ENCODE results near the gene COL20A1.

The COL20A1 gene

GRCh38 chr20:63264000-63264399 is 29.0 kb upstream of the COL20A1 start:
- no peak for ATAC-seq
- TF ChIP-seq SNAI2 (CRISPR knock-in tag; IDR thresholded peaks at IDR 0.05) (no peak), ZNF70 (CRISPR knock-in tag; IDR thresholded peaks at IDR 0.05) (no peak), PPARA (CRISPR knock-in tag; IDR thresholded peaks at IDR 0.05; ENCODE audit: borderline replicate concordance) (no peak)

- ATAC-seq = no peak
- no peak for TF ChIP-seq RARB (CRISPR knock-in tag; IDR thresholded peaks at IDR 0.05)
- no peak for TF ChIP-seq ZNF565 (CRISPR knock-in tag; conservative IDR thresholded peaks at IDR 0.05; ENCODE audit: low read depth)
- TF ChIP-seq BACH2 (CRISPR knock-in tag; IDR thresholded peaks at IDR 0.05; ENCODE audit: borderline replicate concordance) = no peak
- TF ChIP-seq TSHZ2 (CRISPR knock-in tag; IDR thresholded peaks at IDR 0.05) = no peak
- TF ChIP-seq CSDC2 (CRISPR knock-in tag; IDR thresholded peaks at IDR 0.05) = no peak
- no peak for TF ChIP-seq GLIS3 (CRISPR knock-in tag; IDR thresholded peaks at IDR 0.05)
- TF ChIP-seq OSR1 (CRISPR knock-in tag; IDR thresholded peaks at IDR 0.05) = no peak
- TF ChIP-seq CREB5 (CRISPR knock-in tag; IDR thresholded peaks at IDR 0.05; ENCODE audit: low read depth) = no peak
- TF ChIP-seq TCF4 (CRISPR knock-in tag; IDR thresholded peaks at IDR 0.05; ENCODE audit: borderline replicate concordance) = no peak
- no peak for TF ChIP-seq PPARA (CRISPR knock-in tag; IDR thresholded peaks at IDR 0.05; ENCODE audit: borderline replicate concordance)
- no peak for TF ChIP-seq ARNTL (CRISPR knock-in tag; IDR thresholded peaks at IDR 0.05; ENCODE audit: borderline replicate concordance, low read depth)
- no peak for TF ChIP-seq PATZ1 (CRISPR knock-in tag; IDR thresholded peaks at IDR 0.05; ENCODE audit: borderline replicate concordance)
- TF ChIP-seq TOX (CRISPR knock-in tag; IDR thresholded peaks at IDR 0.05; ENCODE audit: borderline replicate concordance) = no peak
- TF ChIP-seq ISL1 (CRISPR knock-in tag; IDR thresholded peaks at IDR 0.05) = no peak
- no peak for TF ChIP-seq ZNF70 (CRISPR knock-in tag; IDR thresholded peaks at IDR 0.05)
Measured at GRCh38 chr20:63264519-63264918, 28.5 kb upstream of the COL20A1 start.

- ATAC-seq = peak; percentile 16; the same call in 1 of the 3 replicates
- TF ChIP-seq TSHZ2 (CRISPR knock-in tag; IDR thresholded peaks at IDR 0.05) (no peak), BACH2 (CRISPR knock-in tag; IDR thresholded peaks at IDR 0.05; ENCODE audit: borderline replicate concordance) (no peak), ZFP30 (CRISPR knock-in tag; IDR thresholded peaks at IDR 0.05) (no peak), TCF4 (CRISPR knock-in tag; IDR thresholded peaks at IDR 0.05; ENCODE audit: borderline replicate concordance) (no peak), RARB (CRISPR knock-in tag; IDR thresholded peaks at IDR 0.05) (no peak), ZC3H10 (CRISPR knock-in tag; IDR thresholded peaks at IDR 0.05) (no peak), CSDC2 (CRISPR knock-in tag; IDR thresholded peaks at IDR 0.05) (no peak), ESRRG (CRISPR knock-in tag; IDR thresholded peaks at IDR 0.05) (no peak), TOX (CRISPR knock-in tag; IDR thresholded peaks at IDR 0.05; ENCODE audit: borderline replicate concordance) (no peak), CREB5 (CRISPR knock-in tag; IDR thresholded peaks at IDR 0.05; ENCODE audit: low read depth) (no peak), OSR1 (CRISPR knock-in tag; IDR thresholded peaks at IDR 0.05) (no peak)
Measured at GRCh38 chr20:63265891-63266515, 27.0 kb upstream of the COL20A1 start.
